Left lobe of liver (tissue), 2 donors: Measurements from ENCODE around the gene MICAL3. TPM values are rescaled to one million over a fixed set of nuclear protein-coding genes. Genes with fewer than 3 reads are reported as not detected.

ENCODE experiments used
- ATAC-seq: fragments of 200-7000 bp; cut with Tn5 transposase; one replicate; pipeline ENCODE4 v1.9.1; 2020; ENCODE audit warnings: mild to moderate bottlenecking, moderate library complexity
- DNase-seq: peaks from one replicate; pipeline ENCODE4 v3.0.0-alpha.2; 2020; ENCODE audit warnings: low spot score
- total RNA-seq: library from RNA; stranded (reverse); gene quantifications from one replicate; pipeline ENCODE4 v1.2.1, GENCODE V29; 2021
- donor health status: DM: no; HTN: no; CAD: no; lungs with moderate emphysema.
- donor health status: DM: no; HTN: yes; CAD: no.

MICAL3 gene
- total RNA-seq, 1 donor from 2014 or later, result 75.3 TPM

- no peak for DNase-seq
- no peak for ATAC-seq
Measured at GRCh38 chr22:17744430-17744829, 279.9 kb downstream of the MICAL3 start.

GRCh38 chr22:17743661-17744411 is 280.5 kb downstream of the MICAL3 start:
- DNase-seq (no peak), ATAC-seq (no peak)

DNA sequence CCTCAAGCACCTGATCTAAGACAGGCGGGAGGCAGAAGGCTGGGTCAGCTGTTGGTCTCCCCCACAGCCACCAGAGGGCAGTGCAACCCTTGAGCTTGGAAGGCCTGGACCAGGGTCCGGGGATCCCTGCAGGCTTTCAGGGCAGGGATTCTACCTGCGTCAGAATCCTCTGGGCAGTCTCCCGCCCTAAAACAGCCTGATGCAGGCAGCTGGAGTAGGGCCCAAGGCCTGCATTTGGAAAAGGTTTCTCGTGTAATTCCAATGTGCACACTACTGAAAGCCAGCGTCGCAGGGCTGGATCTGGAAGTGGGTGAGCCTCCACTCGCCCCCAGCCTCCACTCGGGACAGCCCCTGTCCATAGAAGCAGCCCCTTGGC is 281.8 kb downstream of the MICAL3 start:
- DNase-seq, result peak; percentile 84

GRCh38 chr22:17741866-17742526 is 282.4 kb downstream of the MICAL3 start:
- ATAC-seq, result peak; percentile 2
- DNase-seq, result no peak

More for the DNA sequence above, 281.8 kb downstream of the MICAL3 start:
- ATAC-seq, result peak; percentile 95

DNA sequence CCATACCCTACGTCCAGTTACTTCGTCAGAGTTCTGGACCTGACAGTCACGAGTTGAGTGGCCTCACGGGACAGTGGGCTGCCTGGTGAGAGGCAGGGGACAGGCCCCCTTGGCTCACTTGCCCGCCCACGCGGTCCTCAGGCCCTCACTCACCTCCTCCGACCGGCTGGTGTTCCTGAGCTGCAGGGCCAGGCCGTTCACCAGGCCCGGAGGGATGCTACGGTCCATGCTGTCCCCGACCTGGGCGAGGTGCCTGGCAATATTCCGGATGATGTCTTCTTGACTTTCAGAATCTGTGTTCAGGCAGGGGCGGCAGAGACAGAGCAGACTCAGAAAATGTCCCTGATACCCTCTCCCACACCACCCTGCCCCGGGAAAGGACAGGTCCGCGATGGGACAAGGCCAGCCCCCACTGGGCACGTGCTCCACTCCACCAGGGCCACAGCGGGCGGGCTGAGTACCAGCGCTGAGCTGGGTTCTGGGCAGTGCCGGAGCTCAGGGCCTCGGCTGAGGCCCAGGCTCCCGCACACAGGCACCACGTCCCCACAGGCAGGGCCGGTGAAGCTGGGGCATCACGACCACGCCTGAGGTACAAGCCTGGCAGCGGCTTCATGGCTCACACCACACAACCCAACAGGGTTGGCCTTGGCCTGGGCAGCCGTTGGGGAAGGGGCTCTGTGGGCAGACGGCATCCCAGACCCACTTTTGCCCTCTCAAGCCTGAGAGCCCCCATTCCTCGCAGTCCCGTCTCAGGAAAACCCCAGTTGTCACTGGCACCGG is 285.0 kb downstream of the MICAL3 start:
- no peak for ATAC-seq
- DNase-seq, result no peak

DNA sequence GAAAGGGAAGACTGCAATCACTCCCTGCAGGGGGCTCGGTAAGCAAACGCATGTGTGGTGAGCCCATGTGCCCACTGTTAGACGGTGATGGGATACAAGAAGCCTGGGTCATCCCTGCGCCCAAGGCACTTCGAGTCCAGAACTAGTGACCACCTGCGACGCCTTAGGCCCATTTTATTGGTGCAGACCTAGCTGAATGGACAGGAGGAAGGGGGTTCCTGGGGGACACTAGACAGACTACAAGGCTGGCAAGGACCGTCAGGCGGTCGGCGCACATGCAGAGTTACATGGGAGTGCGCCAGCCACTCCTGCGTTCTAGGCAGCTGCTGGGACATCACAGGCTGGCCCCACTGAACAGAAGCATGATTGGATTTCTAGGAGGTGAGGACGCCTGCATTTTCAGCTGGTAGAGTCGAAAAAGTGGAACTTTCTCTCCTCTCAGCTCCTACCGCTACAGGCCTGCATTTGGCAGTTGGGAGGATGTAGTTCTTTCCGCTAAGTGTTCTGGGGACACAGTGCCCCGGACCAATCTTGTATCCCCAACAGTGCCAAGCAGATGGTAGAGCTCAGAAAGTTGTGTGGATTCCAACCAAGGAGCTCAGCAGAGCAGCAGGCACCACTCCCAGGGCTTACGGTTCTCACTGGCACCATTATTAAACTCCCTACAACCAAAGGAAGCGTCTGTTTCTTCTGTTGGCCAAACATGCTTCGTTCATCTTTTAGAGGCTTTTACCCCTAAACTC is 285.8 kb downstream of the MICAL3 start:
- ATAC-seq, result no peak
- DNase-seq, result no peak

Other genes starting within 250 kb of the MICAL3 start
- gene PEX26, start 53.4 kb upstream of the MICAL3 start, total RNA-seq, result 26.2 TPM
- 2.3 TPM for gene TUBA8, start 86.2 kb upstream of the MICAL3 start, total RNA-seq
- gene USP18, start 125.6 kb upstream of the MICAL3 start, total RNA-seq, result 5.4 TPM